ENCODE measurements around the gene HEPACAM2.

GRCh38 chr7:93159490-93159889 lies 66.8 kb downstream of the HEPACAM2 start:
- TF ChIP-seq CTCF (IDR thresholded peaks at IDR 0.05) (no peak), POLR2A (IDR thresholded peaks at IDR 0.05) (no peak), POLR2AphosphoS5 (IDR thresholded peaks at IDR 0.05; ENCODE audit: insufficient read depth in 1 of 2, low read depth in 1 of 2) (no peak)
